ENCODE results near the gene MCTP2.

- TF ChIP-seq CTCF (tag by site-specific recombination; IDR thresholded peaks at IDR 0.05) (no peak), MYNN (tag by site-specific recombination; IDR thresholded peaks at IDR 0.05; ENCODE audit: borderline replicate concordance) (no peak), ZNF561 (tag by site-specific recombination; IDR thresholded peaks at IDR 0.05; ENCODE audit: borderline replicate concordance) (no peak), ZNF639 (tag by site-specific recombination; IDR thresholded peaks at IDR 0.05) (no peak), ZNF660 (tag by site-specific recombination; IDR thresholded peaks at IDR 0.05) (no peak), BCL6B (tag by site-specific recombination; IDR thresholded peaks at IDR 0.05) (no peak), ZBTB49 (tag by site-specific recombination; IDR thresholded peaks at IDR 0.05; ENCODE audit: low read depth) (no peak), ZNF23 (tag by site-specific recombination; IDR thresholded peaks at IDR 0.05; ENCODE audit: borderline replicate concordance) (no peak)
Measured at GRCh38 chr15:94400526-94401298, 169.4 kb downstream of the MCTP2 start.
